Central memory CD4-positive, alpha-beta T cell (primary cell): Measurements from ENCODE around the gene LIPC.

Source experiments
- DNase-seq: peaks from one replicate; pipeline ENCODE4 v3.0.0; 2022

LIPC gene

GRCh38 chr15:58543664-58544335, 112.0 kb downstream of the LIPC start:
- no peak for DNase-seq

- no peak for DNase-seq
These were observed 113.0 kb downstream of the LIPC start for GRCh38 chr15:58544756-58545155.

GRCh38 chr15:58545307-58546065, 113.7 kb downstream of the LIPC start:
- DNase-seq, result no peak

GRCh38 chr15:58546066-58546591, 114.3 kb downstream of the LIPC start:
- DNase-seq, result no peak

GRCh38 chr15:58546635-58547627, 115.1 kb downstream of the LIPC start:
- no peak for DNase-seq

- DNase-seq, result no peak
These were observed 116.0 kb downstream of the LIPC start for GRCh38 chr15:58547628-58548307.

GRCh38 chr15:58548308-58549012, 116.7 kb downstream of the LIPC start:
- DNase-seq, result no peak

- DNase-seq, result no peak
These were observed 117.4 kb downstream of the LIPC start for GRCh38 chr15:58549013-58549784.

GRCh38 chr15:58549785-58550074, 117.9 kb downstream of the LIPC start:
- DNase-seq, result no peak

GRCh38 chr15:58551084-58551763, 119.4 kb downstream of the LIPC start:
- DNase-seq, result no peak

GRCh38 chr15:58551764-58552504, 120.1 kb downstream of the LIPC start:
- DNase-seq, result no peak

GRCh38 chr15:58552505-58553364, 120.9 kb downstream of the LIPC start:
- DNase-seq, result no peak

GRCh38 chr15:58553365-58553918, 121.7 kb downstream of the LIPC start:
- no peak for DNase-seq

- no peak for DNase-seq
These were observed 123.0 kb downstream of the LIPC start for GRCh38 chr15:58554758-58555157.

- DNase-seq, result no peak
These were observed 123.6 kb downstream of the LIPC start for GRCh38 chr15:58555162-58556027.

GRCh38 chr15:58556028-58556361, 124.2 kb downstream of the LIPC start:
- no peak for DNase-seq

- no peak for DNase-seq
These were observed 124.8 kb downstream of the LIPC start for GRCh38 chr15:58556541-58556940.
